Lower leg skin (tissue), 4 donors: ENCODE data around the gene TP63. TPM values are rescaled to one million over a fixed set of nuclear protein-coding genes. Genes with fewer than 3 reads are reported as not detected.

ENCODE experiments used
- DNase-seq, 2 donors: peaks; one replicate each; pipeline ENCODE4 v3.0.0-alpha.2; 2019; ENCODE audit warnings: low spot score in 2 of 2
- H3K4me3 ChIP-seq: fragments of 200-600 bp; sonication (generic); 2 replicates; pipeline ENCODE4 v1.5.1; 2017; ENCODE audit warnings: mild to moderate bottlenecking, low read depth; ENCODE audit not compliant: poor library complexity, severe bottlenecking
- CTCF ChIP-seq, 3 donors: fragments of 450-650 bp; IDR thresholded peaks; one replicate each; pipeline ENCODE4 v1.5.1; 2016; ENCODE audit warnings: antibody characterized with exemption in 3 of 3, mild to moderate bottlenecking in 3 of 3, moderate library complexity in 2 of 3
- POLR2A ChIP-seq, 2 donors: fragments of 450-650 bp; IDR thresholded peaks; one replicate each; pipeline ENCODE4 v1.6.1; 2016 to 2017; ENCODE audit warnings: antibody characterized with exemption in 2 of 2, mild to moderate bottlenecking in 1 of 2, moderate library complexity in 1 of 2
- WGBS, 2 donors: methylation state at CpG; one replicate each; pipeline ENCODE4 v1.1.5; 2018; 5-methylcytosine and 5-hydroxymethylcytosine counted together
- intact Hi-C: fragments of 100-400 bp; cut with DNase I; formaldehyde crosslinking; loops from one replicate; pipeline ENCODE4 v1.15.0; 2023; ENCODE audit warnings: low total_unique reads
- total RNA-seq, 4 donors: library from RNA; depleted of rRNA; stranded (reverse); fragments of >200 nt; gene quantifications; one replicate each; pipeline ENCODE4 v1.1.0, GENCODE V29; 2016

TP63 gene
- total RNA-seq, 4 donors from 2014 or later = 208 to 373 (median 264) TPM

GRCh38 chr3:189677667-189678066 is 46.5 kb downstream of the TP63 start:
- H3K4me3 ChIP-seq = no peak overlapping the region
- DNase-seq = no peak
- TF ChIP-seq CTCF (IDR thresholded peaks at IDR 0.05) (no peak), POLR2A (IDR thresholded peaks at IDR 0.05) (no peak)
- WGBS, 2 donors = 69 to 86% methylated on average over 4 of the region's 4 CpGs
- intact Hi-C loops = no loop called here

GRCh38 chr3:189680723-189681122 is 49.5 kb downstream of the TP63 start:
- no peak for DNase-seq
- intact Hi-C loops = no loop called here
- TF ChIP-seq CTCF (IDR thresholded peaks at IDR 0.05) = no peak
- no peak for TF ChIP-seq POLR2A (IDR thresholded peaks at IDR 0.05)
- no peak overlapping the region for H3K4me3 ChIP-seq

- DNase-seq = no peak
- no peak for TF ChIP-seq POLR2A (IDR thresholded peaks at IDR 0.05)
- TF ChIP-seq CTCF (IDR thresholded peaks at IDR 0.05) = no peak
- WGBS, 2 donors = 58 to 77% methylated on average over 3 of the region's 3 CpGs
- intact Hi-C loops = no loop called here
- H3K4me3 ChIP-seq = no peak overlapping the region
Observed at GRCh38 chr3:189683546-189684255, 52.5 kb downstream of the TP63 start.

- intact Hi-C loops = no loop called here
- TF ChIP-seq POLR2A (IDR thresholded peaks at IDR 0.05) (no peak), CTCF (IDR thresholded peaks at IDR 0.05) (no peak)
- WGBS, 2 donors = 94% methylated on average over 2 of the region's 2 CpGs
- no peak for DNase-seq
- no peak overlapping the region for H3K4me3 ChIP-seq
Observed at GRCh38 chr3:189684317-189684716, 53.1 kb downstream of the TP63 start.

GRCh38 chr3:189685291-189685690 is 54.1 kb downstream of the TP63 start:
- no peak for DNase-seq
- TF ChIP-seq CTCF (IDR thresholded peaks at IDR 0.05) (no peak), POLR2A (IDR thresholded peaks at IDR 0.05) (no peak)
- intact Hi-C loops = no loop called here
- no peak overlapping the region for H3K4me3 ChIP-seq
- WGBS, 2 donors = 87 to 89% methylated on average over 1 of the region's 1 CpG

GRCh38 chr3:189685860-189686259 is 54.7 kb downstream of the TP63 start:
- intact Hi-C loops = no loop called here
- H3K4me3 ChIP-seq = no peak overlapping the region
- TF ChIP-seq CTCF (IDR thresholded peaks at IDR 0.05) (no peak), POLR2A (IDR thresholded peaks at IDR 0.05) (no peak)
- WGBS, 2 donors = 64 to 67% methylated on average over 2 of the region's 2 CpGs
- no peak for DNase-seq
